Measurements from ENCODE around the gene DNAJC1.

DNA sequence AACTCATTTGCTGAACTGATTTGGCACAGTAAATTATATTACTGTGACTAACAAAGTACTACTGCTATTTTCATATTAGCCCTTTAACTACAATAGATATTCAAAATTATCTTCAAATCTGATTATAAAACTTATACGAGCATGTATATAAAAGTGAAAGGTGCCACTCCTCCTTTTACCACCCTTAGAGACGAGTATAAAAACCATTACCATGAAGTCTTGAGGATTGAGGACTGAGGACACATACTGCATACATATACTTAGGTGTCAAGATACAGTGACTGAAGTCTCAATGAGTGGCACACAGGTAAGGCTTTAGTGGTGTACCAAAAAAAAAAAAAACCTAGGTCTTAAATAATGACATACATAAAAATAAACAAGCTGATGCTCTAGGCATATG, 98.6 kb downstream of the DNAJC1 start:
- TF ChIP-seq POLR2AphosphoS5 (IDR thresholded peaks at IDR 0.05; ENCODE audit: low read depth, low read length), result no peak
- no peak for TF ChIP-seq POLR2A (IDR thresholded peaks at IDR 0.05; ENCODE audit: low read depth, low read length)

Measured in GM12892 (cell line).